Natural killer cell (primary cell): ENCODE measurements around the gene ACTR1A. TPM values are rescaled to one million over a fixed set of nuclear protein-coding genes. Genes with fewer than 3 reads are reported as not detected.

Source experiments
- ATAC-seq, 3 donors: fragments of 150-1000 bp in 2 of 3; fragments of 200-7000 bp in 1 of 3; cut with Tn5 transposase; 1 replicate in 1 of 3; 2 replicates in 2 of 3; pipeline ENCODE4 v1.10.0; 2021; ENCODE audit warnings: mild to moderate bottlenecking in 2 of 3, moderate library complexity in 2 of 3
- DNase-seq, 2 donors: peaks; one replicate each; pipeline versions ENCODE4 v3.0.0 to v3.0.0-alpha.2; 2013 to 2021; ENCODE audit warnings: mixed read lengths in 1 of 2
- H3K27ac ChIP-seq: one replicate; pipeline ENCODE4 v1.5.1; 2013; ENCODE audit warnings: mild to moderate bottlenecking, low read length
- H3K27me3 ChIP-seq: one replicate; pipeline ENCODE4 v1.6.1; 2013; ENCODE audit warnings: low read length; ENCODE audit not compliant: control insufficient read depth, insufficient read depth
- H3K36me3 ChIP-seq: one replicate; pipeline ENCODE4 v1.6.1; 2013; ENCODE audit warnings: low read length; ENCODE audit not compliant: control insufficient read depth, insufficient read depth
- H3K4me1 ChIP-seq: one replicate; pipeline ENCODE4 v1.6.1; 2013; ENCODE audit warnings: low read length; ENCODE audit not compliant: control insufficient read depth, insufficient read depth
- H3K4me3 ChIP-seq: one replicate; pipeline ENCODE4 v1.5.1; 2013; ENCODE audit warnings: low read length
- H3K9me3 ChIP-seq: one replicate; pipeline ENCODE4 v1.6.1; 2013; ENCODE audit warnings: low read length; ENCODE audit not compliant: control insufficient read depth, insufficient read depth
- H3K27ac Mint-ChIP-seq, 2 donors: one replicate each; pipeline ENCODE4 v1.8.0; 2022; ENCODE audit warnings: mild to moderate bottlenecking in 2 of 2, mixed read lengths in 2 of 2, moderate library complexity in 1 of 2
- H3K27me3 Mint-ChIP-seq, 2 donors: one replicate each; pipeline ENCODE4 v1.8.0; 2022; ENCODE audit warnings: low read depth in 2 of 2, mixed read lengths in 2 of 2
- H3K36me3 Mint-ChIP-seq: one replicate; pipeline ENCODE4 v1.8.0; 2022; ENCODE audit warnings: mixed read lengths
- H3K4me1 Mint-ChIP-seq, 2 donors: one replicate each; pipeline ENCODE4 v1.8.0; 2022; ENCODE audit warnings: mixed read lengths in 2 of 2
- H3K4me3 Mint-ChIP-seq: one replicate; pipeline ENCODE4 v1.8.0; 2022; ENCODE audit warnings: mild to moderate bottlenecking, moderate library complexity, mixed read lengths
- H3K9me3 Mint-ChIP-seq, 2 donors: one replicate each; pipeline ENCODE4 v1.8.0; 2022; ENCODE audit warnings: mixed read lengths in 2 of 2
- WGBS: methylation state at CpG from one replicate; pipeline ENCODE4 v1.1.7; 2013; ENCODE audit warnings: missing lambda C conversion rate; ENCODE audit not compliant: insufficient coverage; 5-methylcytosine and 5-hydroxymethylcytosine counted together
- intact Hi-C: fragments of 100-400 bp; cut with micrococcal nuclease; formaldehyde crosslinking; loops from one replicate; pipeline ENCODE4 v1.14.2; 2022
- total RNA-seq, 4 donors: library from RNA; stranded (reverse); fragments of 120-200 nt in 1 of 4; gene quantifications; one replicate each; pipeline versions ENCODE4 v1.2.3 to v1.2.4, GENCODE V29; 2013 to 2022
- TF ChIP-seq, protein P1 (sequence below): fragments of 200-600 bp; IDR thresholded peaks from one replicate; pipeline ENCODE4 v1.8.0; 2022; ENCODE audit warnings: antibody characterized with exemption

The ACTR1A gene
- total RNA-seq, 3 donors from 2014 or later (not counting 1 experiment from before 2014, with no cell fraction given), result 101 to 129 (median 110) TPM

DNA sequence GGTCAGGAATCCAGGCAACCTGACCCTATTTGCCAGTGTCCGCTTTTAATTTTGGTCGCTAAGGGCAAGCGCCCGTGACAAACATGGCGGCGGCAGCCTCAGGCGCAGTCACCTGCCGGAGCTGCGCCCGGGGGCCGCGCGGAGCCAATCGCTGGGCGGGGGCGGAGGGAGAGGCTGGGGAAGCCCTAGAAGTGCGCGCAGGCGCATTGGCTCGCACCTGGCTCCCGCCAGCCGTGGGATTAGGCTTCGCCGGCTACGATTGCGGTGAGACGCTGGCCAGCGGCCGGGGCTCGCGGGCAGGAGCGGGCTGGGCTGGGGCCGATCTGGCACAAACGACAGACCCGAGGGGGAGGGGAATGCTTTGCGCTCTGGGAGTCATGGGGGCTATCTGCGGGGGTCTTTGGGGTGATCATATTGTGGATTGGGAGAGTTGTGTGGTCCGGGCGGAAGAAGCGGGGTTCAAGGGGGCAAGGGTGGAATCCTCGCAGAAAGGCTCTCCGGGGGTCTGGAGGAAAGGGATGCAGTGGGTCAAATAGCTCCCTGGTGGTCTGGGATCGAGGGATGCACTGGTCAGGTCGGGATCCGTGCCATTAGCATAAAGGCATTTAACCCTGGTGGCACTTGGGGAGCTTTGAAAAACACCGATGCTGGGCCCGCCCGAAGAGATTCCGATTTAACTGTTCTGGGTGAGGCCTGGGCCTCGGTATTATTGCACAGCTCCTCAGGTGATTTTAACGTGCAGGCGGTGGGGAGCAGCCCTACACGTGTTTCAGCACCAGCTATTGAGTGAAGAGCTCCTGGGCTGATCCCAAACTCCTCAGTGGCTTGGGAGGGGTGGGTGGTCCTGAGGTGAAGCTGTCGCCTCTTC, 41.1 kb downstream of the ACTR1A start:
- no peaks in the 10 kb centered on the region for H3K27me3 ChIP-seq
- no peaks in the 10 kb centered on the region for H3K36me3 Mint-ChIP-seq
- H3K27ac Mint-ChIP-seq, result peak overlapping the region; percentile 80 to 96
- intact Hi-C loops, result loop anchor here (1.0 to 5.0 kb wide), 4 partner anchors 11 to 44 kb away; partner anchors contain the start of genes ACTR1A, CUEDC2, PSD and SUFU
- H3K4me1 Mint-ChIP-seq, result peaks cover 22 to 26% of the 10 kb centered on the region in 2 donors
- peaks cover 15% of the 10 kb centered on the region for H3K4me1 ChIP-seq
- no peaks in the 10 kb centered on the region for H3K9me3 Mint-ChIP-seq
- TF ChIP-seq, protein P1, sequence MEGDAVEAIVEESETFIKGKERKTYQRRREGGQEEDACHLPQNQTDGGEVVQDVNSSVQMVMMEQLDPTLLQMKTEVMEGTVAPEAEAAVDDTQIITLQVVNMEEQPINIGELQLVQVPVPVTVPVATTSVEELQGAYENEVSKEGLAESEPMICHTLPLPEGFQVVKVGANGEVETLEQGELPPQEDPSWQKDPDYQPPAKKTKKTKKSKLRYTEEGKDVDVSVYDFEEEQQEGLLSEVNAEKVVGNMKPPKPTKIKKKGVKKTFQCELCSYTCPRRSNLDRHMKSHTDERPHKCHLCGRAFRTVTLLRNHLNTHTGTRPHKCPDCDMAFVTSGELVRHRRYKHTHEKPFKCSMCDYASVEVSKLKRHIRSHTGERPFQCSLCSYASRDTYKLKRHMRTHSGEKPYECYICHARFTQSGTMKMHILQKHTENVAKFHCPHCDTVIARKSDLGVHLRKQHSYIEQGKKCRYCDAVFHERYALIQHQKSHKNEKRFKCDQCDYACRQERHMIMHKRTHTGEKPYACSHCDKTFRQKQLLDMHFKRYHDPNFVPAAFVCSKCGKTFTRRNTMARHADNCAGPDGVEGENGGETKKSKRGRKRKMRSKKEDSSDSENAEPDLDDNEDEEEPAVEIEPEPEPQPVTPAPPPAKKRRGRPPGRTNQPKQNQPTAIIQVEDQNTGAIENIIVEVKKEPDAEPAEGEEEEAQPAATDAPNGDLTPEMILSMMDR, result no peak
- ATAC-seq (peak; percentile 99 to 100 (median 100)), DNase-seq (peak; percentile 89 to 97)
- no peaks in the 10 kb centered on the region for H3K36me3 ChIP-seq
- H3K9me3 ChIP-seq, result no peaks in the 10 kb centered on the region
- peak overlapping the region; percentile 98 for H3K4me3 Mint-ChIP-seq
- H3K27ac ChIP-seq, result peak overlapping the region; percentile 53
- peaks cover 0 to 2% of the 10 kb centered on the region in 2 donors for H3K27me3 Mint-ChIP-seq
- whole genome bisulfite sequencing, result 3% methylated on average over 54 of the region's 54 CpGs
- H3K4me3 ChIP-seq, result peak overlapping the region; percentile 77

DNA sequence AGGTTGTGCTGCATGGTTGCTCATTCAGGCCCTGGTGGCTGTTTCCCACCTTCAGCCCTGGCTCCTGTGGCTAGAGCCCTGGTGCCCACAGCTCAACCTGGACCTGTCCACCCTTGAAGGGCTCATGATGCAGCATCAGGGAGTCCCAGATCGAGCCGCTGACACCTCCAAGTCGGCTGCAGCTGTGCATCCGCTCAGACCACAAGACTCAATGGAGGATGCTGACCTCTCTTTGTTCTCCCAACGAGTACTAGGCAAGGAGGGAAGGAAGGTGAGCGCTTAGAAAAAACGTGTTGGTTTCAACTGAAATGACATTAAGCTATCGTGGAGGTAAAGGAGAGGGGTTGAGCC, 41.7 kb downstream of the ACTR1A start:
- Histone ChIP-seq H3K27ac (peak overlapping the region; percentile 25), H3K36me3 (peaks cover 4% of the 10 kb centered on the region), H3K9me3 (no peaks in the 10 kb centered on the region), H3K27me3 (no peaks in the 10 kb centered on the region), H3K4me1 (peaks cover 15% of the 10 kb centered on the region), H3K4me3 (peak overlapping the region; percentile 77)
- Mint-ChIP-seq H3K36me3 (no peaks in the 10 kb centered on the region), H3K27ac (peak overlapping the region; percentile 80 to 96), H3K4me3 (peak overlapping the region; percentile 98), H3K27me3 (peaks cover 0 to 2% of the 10 kb centered on the region in 2 donors), H3K9me3 (no peaks in the 10 kb centered on the region), H3K4me1 (peaks cover 22 to 26% of the 10 kb centered on the region in 2 donors)
- TF ChIP-seq, protein P1, result no peak
- intact Hi-C loops, result loop anchor here (1.0 to 5.0 kb wide), 4 partner anchors 11 to 44 kb away; partner anchors contain the start of genes ACTR1A, CUEDC2, PSD and SUFU
- 23% methylated on average over 8 of the region's 8 CpGs for WGBS
- DNase-seq, result no peak
- ATAC-seq, result peak; percentile 3 to 21 (median 14)

DNA sequence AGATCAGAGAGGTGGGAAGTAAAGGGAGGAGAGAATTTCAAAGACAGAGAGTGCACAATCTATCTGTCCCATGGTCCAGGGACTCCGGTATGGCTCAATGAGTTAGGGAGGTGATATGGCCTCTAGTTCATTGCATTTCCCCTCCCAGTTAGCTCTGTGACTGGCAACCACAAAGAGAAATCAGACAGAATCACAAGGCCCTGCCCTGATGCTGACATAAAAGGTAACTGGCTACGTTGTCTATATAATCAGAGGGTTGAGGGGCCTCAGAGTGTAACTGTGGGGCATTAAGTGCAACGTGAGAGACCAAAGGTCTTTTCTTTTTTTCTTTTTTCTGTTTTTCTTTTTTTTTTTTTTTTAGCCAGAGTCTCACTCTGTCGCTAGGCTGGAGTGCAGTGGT, 43.9 kb downstream of the ACTR1A start:
- 91% methylated on average over 4 of the region's 4 CpGs for WGBS
- Mint-ChIP-seq H3K27me3 (peaks cover 0 to 2% of the 10 kb centered on the region in 2 donors), H3K4me1 (peaks cover 22 to 26% of the 10 kb centered on the region in 2 donors), H3K27ac (no peak overlapping the region), H3K36me3 (no peaks in the 10 kb centered on the region), H3K9me3 (no peaks in the 10 kb centered on the region), H3K4me3 (no peak overlapping the region)
- Histone ChIP-seq H3K27ac (no peak overlapping the region), H3K36me3 (peaks cover 11% of the 10 kb centered on the region), H3K27me3 (no peaks in the 10 kb centered on the region), H3K4me1 (peaks cover 15% of the 10 kb centered on the region), H3K9me3 (no peaks in the 10 kb centered on the region), H3K4me3 (no peak overlapping the region)
- DNase-seq (no peak), ATAC-seq (no peak)
- intact Hi-C loops, result no loop called here
- TF ChIP-seq, protein P1, result no peak
